GM19351 (cell line): ENCODE data around the gene TMEM209.
"Not testable (repeated sequence)": the region's sequence is repeated elsewhere in the genome, so short reads cannot be mapped to it uniquely, and the experiment has no call there.

Source experiments
- ATAC-seq: cut with Tn5 transposase; IDR thresholded peaks from one replicate; pipeline ENCODE4 v1.9.1; 2021; ENCODE audit warnings: mild to moderate bottlenecking, moderate library complexity; ENCODE audit not compliant: unreplicated experiment

The TMEM209 gene

GRCh38 chr7:130218806-130219620, 13.8 kb upstream of the TMEM209 start:
- no peak for ATAC-seq

DNA sequence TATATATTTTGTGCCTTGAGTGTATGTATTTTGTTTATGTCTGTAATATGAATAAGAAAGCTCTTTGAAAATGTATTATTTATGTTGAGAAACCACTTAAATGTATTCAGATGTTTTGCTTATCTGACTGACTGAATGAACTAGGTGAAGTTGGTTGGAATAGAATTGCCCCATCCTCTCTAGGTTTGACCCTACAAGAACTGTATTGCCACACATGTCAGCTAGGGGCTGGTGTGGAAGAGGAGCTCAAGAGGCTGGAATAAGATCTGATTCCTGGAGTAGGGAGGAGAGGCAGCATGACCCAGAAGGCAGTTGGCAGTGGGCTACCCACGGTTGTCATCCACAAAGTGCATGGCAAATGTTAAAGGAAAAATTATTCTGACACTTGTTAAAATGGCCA, 11.5 kb upstream of the TMEM209 start:
- no peak for ATAC-seq

DNA sequence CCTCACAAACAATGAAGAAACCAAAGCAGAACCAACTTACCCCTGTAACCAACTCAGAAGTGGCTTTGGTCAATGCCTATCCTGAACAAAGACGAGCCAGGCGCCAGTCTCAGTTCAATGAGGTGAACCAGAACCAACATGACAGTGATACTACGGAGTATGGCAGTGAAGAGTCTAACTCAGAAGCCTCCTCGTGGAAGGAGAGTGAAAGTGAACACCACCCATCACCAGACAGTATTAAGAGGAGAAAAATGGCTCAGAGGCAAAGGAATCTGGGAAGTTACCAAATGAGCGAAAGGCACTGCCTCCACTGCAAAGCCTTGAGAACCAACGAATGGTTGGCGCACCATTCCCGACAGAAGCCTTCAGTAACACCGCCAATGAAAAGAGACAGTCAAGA, 10.8 kb upstream of the TMEM209 start:
- ATAC-seq = no peak

- ATAC-seq = no peak
Measured at GRCh38 chr7:130213828-130214227, 8.6 kb upstream of the TMEM209 start.

- no peak for ATAC-seq
Measured at GRCh38 chr7:130210181-130210935, 5.2 kb upstream of the TMEM209 start.

DNA sequence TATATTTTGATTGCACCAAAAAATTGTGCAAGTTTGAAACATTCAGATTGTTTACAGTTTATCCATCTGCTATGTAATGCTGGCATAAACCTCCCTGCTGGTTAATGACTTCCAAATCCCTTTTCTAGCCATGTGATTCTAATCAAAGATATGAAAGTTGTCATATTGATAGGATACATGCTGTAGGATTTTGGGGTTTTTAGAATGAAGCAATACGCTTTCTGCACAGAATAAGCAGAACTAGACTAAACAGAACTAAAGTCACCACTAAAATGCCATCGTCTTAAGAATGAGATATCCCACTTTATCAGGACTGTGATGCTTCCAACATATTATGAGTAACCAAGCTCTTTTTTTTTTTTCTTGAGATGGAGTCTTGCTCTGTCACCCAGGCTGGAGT, 3.3 kb upstream of the TMEM209 start:
- no peak for ATAC-seq

DNA sequence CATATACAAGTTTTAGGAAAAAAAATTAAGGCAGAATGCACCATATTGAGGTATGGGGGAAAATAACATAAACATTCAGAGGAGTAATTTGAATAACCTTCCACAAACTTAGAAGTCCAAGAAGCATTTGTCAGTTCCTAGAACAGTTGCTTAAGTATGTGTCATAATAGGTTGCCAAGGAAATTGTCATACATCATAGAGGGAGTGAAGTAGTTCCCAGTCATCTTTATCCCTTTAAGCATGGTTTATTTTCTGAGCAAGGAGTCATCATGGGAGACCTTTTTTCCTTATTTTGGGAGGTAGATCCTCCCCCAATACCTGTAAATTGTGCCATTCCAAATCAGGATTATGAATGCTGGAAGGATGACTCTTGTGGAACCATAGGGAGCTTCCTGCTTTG, 2.4 kb upstream of the TMEM209 start, which contains the start of gene SSMEM1:
SSMEM1 (plus strand) TSS at position 219 of the 400 bp plus-strand sequence; CDS start at position 270, 51 bp downstream.
- ATAC-seq = no peak

- ATAC-seq = no peak
Measured at GRCh38 chr7:130207033-130207432, 1.8 kb upstream of the TMEM209 start.

DNA sequence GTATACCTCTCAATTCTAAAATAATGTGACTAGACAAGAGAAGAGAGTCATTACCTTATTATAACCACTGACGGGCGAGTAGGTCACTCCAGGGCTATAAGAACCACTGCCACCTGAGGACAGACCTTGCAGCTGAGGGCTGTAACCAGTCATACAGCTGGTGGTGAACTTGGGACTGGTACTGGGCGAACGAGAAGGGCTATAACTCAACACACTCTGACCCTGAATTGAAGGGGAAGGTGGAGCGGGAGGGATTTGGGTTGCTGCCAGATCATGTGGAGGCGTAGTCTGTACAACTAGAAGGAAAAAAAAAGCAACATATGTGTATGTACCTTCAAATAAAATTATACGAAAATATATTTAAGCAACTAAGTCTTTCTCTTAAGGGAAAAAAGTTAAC, 3.4 kb downstream of the TMEM209 start:
- no peak for ATAC-seq

GRCh38 chr7:130197094-130197493, 8.1 kb downstream of the TMEM209 start:
- ATAC-seq = no peak

GRCh38 chr7:130196476-130196875, 8.7 kb downstream of the TMEM209 start:
- ATAC-seq = no peak

- no peak for ATAC-seq
Measured at GRCh38 chr7:130195396-130195795, 9.8 kb downstream of the TMEM209 start.

GRCh38 chr7:130191791-130192190, 13.4 kb downstream of the TMEM209 start:
- ATAC-seq = no peak

- no peak for ATAC-seq
Measured at GRCh38 chr7:130189343-130189742, 15.9 kb downstream of the TMEM209 start.

GRCh38 chr7:130187360-130187759, 17.8 kb downstream of the TMEM209 start:
- ATAC-seq = no peak

GRCh38 chr7:130184349-130184748, 20.9 kb downstream of the TMEM209 start:
- not testable (repeated sequence) for ATAC-seq

- peak; percentile 90 for ATAC-seq
Measured at GRCh38 chr7:130182990-130183389, 22.2 kb downstream of the TMEM209 start.

- ATAC-seq = no peak
Measured at GRCh38 chr7:130181263-130181605, 24.0 kb downstream of the TMEM209 start.

GRCh38 chr7:130180571-130181262, 24.5 kb downstream of the TMEM209 start:
- no peak for ATAC-seq

- no peak for ATAC-seq
Measured at GRCh38 chr7:130179631-130180030, 25.6 kb downstream of the TMEM209 start.

GRCh38 chr7:130178251-130178650, 27.0 kb downstream of the TMEM209 start:
- ATAC-seq = no peak
